NCI-H748 (cell line): ENCODE results near the gene PRSS22.

ENCODE experiments used
- DNase-seq: peaks from one replicate; lab custom pipeline; 2025; ENCODE audit not compliant: unreplicated experiment; lab: John Stamatoyannopoulos, UW

PRSS22 gene, protein sequence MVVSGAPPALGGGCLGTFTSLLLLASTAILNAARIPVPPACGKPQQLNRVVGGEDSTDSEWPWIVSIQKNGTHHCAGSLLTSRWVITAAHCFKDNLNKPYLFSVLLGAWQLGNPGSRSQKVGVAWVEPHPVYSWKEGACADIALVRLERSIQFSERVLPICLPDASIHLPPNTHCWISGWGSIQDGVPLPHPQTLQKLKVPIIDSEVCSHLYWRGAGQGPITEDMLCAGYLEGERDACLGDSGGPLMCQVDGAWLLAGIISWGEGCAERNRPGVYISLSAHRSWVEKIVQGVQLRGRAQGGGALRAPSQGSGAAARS

DNA sequence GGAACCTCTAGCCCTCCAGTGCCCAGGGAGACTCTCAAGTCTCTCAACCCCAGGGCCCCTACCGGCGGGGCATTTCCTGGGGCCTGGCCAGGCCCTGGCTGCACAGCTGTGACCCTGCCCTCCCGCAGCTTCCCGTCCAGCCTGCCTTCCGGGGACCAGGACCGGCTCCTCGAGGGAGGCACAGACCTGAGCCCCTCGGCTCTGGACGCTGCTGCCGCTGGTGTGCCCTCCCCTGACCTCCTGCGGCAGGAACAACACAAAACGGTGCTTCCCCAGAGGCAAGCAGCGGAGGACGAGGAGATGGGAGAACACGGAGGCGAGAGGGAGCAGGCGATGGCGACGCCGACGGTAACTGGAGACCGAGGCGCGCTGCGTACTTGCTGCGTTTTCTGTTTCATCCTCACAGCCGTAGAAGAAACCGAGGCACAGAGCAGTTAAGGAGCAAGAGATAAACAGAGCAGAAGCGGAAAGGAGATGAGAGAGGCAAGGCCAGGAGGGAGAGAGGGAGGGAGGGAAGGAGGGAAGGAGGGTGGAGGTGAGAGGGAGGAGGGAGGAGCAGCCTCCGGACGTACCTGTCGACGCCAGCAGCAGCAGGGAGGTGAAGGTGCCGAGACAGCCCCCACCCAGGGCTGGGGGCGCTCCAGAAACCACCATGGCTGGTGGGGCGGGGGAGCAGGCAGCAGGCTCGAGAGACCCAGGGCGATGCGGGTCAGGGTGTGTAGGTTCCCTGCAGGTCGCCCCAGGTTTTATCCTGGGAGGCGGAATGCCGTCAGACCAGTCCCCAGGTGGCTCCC, at the start of gene PRSS22:
TSS of gene PRSS22 (minus strand) at position 720 of the 794 bp plus-strand sequence. CDS start at position 654, 66 bp downstream.
- no peak for DNase-seq

GRCh38 chr16:2907084-2907753, 49.2 kb upstream of the PRSS22 start:
- DNase-seq = peak; percentile 47

GRCh38 chr16:2905988-2906387, 48.0 kb upstream of the PRSS22 start:
- no peak for DNase-seq

- DNase-seq = peak; percentile 96
Observed at GRCh38 chr16:2905241-2905987, 47.4 kb upstream of the PRSS22 start.

GRCh38 chr16:2904922-2905240, 46.9 kb upstream of the PRSS22 start:
- no peak for DNase-seq

GRCh38 chr16:2904100-2904921, 46.3 kb upstream of the PRSS22 start:
- DNase-seq = peak; percentile 70

DNA sequence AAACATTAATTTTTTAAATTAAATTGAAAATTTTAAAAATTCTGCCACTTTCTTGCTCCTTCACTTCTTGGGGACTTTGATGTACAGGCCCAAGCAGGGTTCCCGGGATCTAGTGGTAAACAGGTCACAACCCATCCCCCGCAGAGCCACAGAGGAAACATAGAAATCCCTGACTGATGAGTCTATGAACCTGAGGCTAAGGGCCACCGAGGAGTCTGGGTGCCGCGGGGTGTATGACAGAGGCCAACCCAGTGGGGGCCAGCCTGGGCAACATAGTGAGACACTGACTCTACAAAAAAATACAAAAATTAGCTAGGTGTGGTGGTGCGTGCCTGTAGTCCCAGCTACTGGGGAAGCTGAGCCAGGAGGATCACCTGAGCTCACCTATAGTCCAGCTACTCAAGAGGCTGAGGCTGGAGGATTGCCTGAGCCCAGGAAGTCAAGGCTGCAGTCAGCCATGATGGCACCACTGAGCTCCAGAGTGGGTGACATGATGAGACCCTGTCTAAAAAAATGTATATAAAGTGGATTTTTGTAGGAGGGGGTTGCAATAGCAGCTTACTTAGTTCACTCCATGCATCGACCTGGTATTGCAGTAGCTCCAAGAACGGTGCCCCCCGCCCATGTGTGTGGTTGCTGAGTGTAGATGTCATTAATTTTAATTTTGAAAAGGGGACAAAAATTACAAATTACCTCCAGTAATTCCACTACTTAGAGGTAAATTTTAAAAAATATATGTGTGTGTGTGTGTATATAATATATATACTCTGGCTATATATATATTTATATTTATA, 44.6 kb upstream of the PRSS22 start:
- DNase-seq = no peak

- DNase-seq = no peak
Observed at GRCh38 chr16:2900526-2901075, 42.6 kb upstream of the PRSS22 start.

DNA sequence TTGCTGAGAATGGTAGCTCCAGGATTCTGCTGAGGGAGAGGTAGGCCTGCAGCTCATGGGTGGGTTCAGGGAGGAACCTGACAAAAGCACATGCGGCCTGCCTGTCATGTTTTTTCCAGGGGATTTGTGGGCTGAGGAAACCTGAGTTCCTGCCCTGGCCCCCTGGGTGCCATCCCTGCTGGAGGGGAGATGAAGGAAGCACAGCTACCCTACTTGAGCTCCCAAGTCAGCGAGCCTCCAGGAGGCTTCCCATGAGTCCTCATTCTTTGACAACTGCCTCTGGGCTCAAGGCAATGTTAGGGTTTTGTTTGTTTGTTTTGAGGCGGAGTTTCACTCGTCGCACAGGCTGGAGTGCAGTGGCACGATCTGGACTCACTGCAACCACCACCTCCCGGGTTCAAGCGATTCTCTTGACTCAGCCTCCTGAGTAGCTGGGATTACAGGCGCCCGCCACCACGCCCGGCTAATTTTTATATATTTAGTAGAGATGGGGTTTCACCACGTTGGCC, 41.6 kb upstream of the PRSS22 start:
- no peak for DNase-seq

DNA sequence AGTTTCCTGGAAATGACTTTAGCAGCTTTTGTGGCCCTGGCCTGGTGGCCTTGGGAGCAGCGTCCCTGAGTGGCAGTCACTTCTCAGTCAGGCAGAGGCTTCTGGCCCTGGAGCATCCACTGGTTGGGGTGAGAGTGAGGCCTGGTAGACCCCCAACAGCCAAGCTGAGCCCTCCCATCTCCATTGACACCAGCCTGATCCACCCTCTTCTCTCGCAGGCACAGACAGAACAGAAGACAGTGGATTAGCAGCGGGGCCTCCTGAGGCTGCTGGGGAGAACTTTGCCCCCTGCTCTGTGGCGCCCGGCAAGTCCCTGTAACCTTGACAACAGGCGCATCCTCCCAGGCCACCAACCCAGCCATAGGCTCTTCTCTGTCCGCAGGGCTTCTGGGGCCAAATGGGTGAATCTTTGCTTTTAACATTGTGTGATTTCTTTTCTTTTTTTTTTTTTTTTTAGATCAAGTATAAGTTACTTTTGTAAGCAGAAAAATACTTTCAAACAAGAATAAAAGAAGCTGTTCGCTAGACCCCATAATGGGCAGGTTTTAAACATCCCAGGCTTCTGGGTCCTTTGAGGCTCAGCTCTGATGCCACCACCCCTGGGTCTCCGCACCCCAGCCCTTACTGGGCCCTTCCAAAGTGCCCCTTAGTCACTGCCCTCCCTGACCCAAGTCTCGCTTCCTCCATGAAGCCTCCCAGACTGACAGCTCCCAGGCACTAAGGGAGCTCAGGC, 41.0 kb upstream of the PRSS22 start:
- no peak for DNase-seq

DNA sequence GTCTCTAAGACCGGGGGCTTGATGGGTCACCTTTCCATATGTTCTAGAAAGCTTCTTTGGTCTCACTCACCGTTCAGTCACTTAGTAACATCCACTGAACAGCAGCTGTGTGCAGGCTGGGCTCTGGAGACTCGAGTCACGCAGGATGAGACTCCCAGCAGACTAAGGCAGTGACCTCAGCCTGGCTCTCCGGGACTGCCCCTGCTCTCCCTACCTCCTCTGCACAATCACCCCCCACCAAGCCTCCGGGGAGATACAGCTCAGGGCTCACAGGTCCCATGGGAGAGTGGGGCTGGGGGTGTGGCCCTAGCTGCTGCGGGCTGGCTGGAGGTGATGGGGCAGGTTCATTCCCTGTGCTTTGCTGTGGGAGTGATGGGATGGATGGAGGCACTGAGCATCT, 39.1 kb upstream of the PRSS22 start:
- DNase-seq = no peak

- no peak for DNase-seq
Observed at GRCh38 chr16:2896480-2897010, 38.6 kb upstream of the PRSS22 start.

DNA sequence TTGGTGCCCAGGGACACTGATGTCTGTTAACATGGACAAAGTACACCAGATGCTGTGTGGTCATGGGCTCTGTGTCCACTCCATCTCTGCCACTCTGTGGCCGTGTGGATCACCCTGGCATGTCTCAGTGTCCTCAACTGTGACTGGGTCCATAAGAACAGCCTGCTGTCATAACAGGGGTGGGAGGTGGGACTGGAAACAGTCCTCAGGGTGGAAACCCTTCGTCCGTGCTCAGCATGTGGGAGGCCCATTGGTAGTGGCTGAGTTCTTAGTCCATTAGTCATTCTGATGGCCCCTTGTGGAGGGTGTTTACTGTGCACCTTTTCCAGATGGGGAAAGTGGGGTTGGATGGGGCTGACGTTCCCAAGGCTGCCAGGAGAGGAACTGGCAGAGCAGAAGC, 37.8 kb upstream of the PRSS22 start:
- no peak for DNase-seq

DNA sequence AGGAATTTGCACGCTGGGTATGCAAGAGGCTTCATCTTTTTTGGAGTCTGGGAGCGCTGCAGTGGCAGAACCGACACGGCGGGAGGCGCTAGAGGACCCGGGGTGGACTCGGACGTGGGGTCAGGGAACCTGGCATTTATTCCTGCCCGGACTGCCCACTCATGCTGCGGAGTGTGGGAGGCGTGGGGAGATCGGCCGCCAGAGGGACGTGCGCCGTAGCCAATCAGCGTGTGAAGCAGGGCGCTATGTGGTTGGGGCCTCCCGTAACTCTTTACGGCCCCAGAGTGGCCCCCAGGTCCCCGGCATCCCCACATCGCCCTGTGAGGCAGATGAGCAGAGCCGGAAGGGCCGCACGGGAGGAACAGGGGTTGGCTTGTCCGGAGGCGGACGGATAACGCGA, 36.3 kb upstream of the PRSS22 start:
- no peak for DNase-seq

DNA sequence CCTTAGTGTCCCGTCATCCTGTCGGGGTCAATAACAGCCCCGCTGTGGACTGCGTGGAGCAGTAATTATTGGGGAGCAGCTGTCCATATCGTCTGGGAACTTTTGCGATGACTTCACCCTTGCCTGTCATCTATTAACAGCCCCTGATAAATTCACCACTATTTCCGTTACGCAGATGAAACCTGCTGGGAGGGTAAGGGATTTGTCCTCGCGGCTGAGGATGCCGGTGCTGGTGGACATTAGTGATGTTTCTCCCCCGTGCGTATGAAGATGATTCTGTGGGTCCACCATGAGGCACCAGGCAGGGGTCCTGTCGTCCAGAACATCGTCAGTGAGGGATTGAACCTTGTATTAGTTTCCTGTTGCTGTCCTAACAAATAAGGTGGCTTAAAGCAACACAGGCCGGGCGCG, 26.1 kb upstream of the PRSS22 start:
- DNase-seq = no peak

- peak; percentile 30 for DNase-seq
Observed at GRCh38 chr16:2883458-2883908, 25.5 kb upstream of the PRSS22 start.

GRCh38 chr16:2882650-2883457, 24.9 kb upstream of the PRSS22 start, which contains the start of gene FLYWCH2:
Gene FLYWCH2, plus strand, starts transcription at chr16:2883215. Its CDS starts 13,235 bp downstream, at chr16:2896450.
- DNase-seq = peak; percentile 96
